ENCODE data around the gene VPS41.
A peak's percentile ranks its signal among the peaks of the same experiment; 100 is the strongest.
"Not testable (repeated sequence)": the region's sequence is repeated elsewhere in the genome, so short reads cannot be mapped to it uniquely, and the experiment has no call there.

VPS41 gene

GRCh38 chr7:38908759-38909335, at the start of gene VPS41:
Gene VPS41, minus strand, starts transcription at chr7:38909191. Its CDS starts 17 bp downstream, at chr7:38909174.
- DNase-seq = peak; percentile 92

GRCh38 chr7:38955892-38956291, 46.9 kb upstream of the VPS41 start:
- no peak for DNase-seq

DNA sequence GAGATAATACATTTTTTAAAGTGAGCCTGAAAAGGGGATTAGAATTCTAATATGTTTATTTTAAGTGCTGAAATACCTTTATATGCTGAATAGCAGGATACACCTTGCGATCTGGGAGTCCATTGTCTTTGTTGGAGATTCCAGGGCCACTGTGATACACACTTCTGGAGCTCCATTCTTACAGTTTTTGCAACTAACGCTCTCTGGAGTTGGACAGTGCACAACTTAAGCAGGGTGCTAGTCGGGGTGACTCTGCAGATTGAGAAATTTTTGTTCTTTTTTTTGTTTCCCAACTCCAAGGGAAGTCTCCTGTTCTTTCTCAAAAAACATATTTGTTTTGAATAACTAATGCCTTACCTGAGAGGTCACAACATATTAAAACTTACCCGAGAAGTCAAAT, 45.0 kb upstream of the VPS41 start:
- DNase-seq = no peak

GRCh38 chr7:38953227-38953626, 44.2 kb upstream of the VPS41 start:
- DNase-seq = no peak

DNA sequence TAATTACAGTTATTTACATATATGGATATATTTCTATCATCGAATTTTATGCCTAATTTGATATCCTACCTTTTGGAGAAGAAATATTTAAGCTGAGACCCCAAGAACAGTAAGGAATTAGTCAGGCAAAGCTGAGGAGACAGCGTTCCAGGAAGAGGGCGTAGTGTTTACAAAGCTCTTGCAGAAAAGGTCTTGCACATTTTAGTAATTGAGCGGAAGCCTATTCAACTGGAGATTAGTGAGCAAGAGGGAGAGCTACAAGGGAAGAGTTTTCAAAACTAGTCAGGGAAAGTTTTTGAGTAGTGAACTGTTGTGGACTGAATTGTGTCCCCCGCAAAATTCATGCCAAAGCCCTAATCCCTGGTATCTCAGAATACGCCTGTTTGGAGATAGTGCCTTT, 42.2 kb upstream of the VPS41 start:
- peak; percentile 55 for DNase-seq

GRCh38 chr7:38950309-38950708, 41.3 kb upstream of the VPS41 start:
- peak; percentile 74 for DNase-seq

DNA sequence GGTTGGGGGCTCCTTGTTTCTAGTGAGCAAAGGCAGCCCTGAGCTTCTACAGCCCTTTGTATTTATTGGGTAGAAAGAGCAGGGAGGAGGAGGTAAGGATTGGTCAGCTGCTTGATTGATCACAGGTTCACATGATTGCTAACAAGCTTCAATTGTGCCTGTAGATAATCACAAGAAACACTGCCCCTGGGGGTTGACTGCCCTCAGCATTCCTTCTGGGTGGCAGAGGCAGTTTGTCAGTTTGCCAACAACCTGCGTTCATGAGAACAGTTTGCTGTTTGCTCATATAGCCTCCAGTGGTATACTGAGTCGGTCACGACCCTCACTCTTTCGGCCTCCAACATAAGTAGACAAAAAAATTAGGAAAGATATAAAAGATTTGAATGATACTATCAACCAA, 38.5 kb upstream of the VPS41 start:
- not testable (repeated sequence) for DNase-seq

DNA sequence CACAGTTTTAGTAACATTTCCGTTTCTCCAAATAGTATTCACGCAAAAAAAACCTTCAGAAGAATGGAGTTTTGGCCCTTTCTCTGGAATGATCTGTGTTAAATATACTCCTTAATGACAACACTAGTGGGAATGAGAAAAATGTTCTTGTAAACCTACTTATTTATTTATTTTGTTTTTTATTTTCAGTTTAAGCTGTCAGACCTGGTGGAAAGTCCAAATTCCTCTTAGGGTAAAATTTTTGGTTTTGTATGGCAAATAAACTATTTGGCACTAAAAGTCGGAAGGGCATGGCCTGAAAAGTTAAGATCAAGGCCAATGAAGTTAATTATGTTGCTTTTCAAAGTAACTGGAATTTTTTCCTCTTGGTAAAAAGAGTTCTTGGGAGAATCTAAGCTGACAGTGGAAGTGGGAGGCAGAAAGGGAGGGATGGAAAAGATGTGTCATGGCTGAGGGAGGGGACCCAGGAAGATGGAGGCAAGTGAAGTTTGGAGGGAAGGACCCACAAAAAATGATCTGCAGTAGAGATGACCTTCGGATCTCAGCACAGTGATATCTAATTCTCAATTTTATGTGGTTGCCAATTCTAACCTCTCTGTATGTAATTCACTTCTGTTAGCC, 33.5 kb upstream of the VPS41 start:
- no peak for DNase-seq

DNA sequence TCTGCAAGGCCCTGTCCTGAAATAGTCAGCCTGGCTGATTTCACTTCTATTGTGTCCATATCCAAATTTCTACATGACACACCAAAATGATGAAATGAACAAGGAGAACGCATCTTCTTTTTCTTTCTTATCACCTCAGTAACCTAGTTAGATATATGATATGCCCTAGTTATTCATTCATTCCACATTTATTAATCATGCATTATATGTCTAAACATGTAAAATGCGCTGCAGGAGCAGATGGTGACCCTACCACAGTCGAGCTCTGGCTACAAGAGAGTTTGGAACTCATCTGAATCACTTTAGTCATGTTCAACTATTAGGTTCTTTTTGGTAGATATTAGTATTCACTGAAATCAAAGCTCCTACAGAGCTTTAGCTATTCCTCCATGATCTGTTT, 31.8 kb upstream of the VPS41 start:
- DNase-seq = no peak

GRCh38 chr7:38938589-38938988, 29.6 kb upstream of the VPS41 start:
- no peak for DNase-seq

DNA sequence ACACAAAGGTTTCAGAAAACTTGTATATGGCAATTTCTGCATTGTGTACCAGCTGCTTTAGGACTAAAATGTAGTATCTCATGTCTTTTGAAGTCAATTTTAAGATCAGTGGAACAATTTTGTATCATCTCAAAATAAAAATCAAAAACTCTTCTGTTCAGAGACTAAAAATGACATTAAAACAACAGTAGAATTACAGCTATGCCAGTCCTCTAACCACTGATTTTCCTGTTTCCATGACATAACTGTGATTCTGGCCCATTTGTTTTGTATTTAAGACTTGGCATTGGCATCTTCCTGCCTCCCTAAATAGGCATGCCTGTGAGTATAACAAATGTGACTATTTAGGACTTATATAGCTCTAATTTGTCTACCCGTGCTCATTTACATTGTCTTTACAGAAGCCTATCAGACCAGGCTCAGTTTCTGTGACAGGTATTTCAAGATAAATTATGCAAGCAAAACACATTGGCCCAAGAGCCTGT, 29.1 kb upstream of the VPS41 start:
- peak; percentile 14 for DNase-seq

GRCh38 chr7:38936641-38937040, 27.6 kb upstream of the VPS41 start:
- no peak for DNase-seq

DNA sequence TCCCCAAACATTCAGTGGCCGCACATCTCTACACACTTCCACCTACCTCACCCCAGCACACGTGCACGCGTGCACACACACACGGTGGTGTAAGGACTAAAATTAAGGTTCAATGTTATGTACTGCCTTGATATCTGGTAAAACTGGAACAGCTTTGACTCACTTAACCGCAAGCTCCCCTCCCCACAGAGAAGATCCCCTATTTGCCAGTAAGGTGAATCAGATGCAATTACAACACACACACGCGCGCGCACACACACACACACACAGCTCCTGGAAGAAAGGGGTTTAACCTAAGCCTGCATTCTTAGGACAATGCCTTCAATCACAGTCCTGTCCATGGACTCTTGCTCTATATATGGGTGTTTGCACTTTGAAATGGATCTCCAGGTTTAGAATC, 25.5 kb upstream of the VPS41 start:
- DNase-seq = no peak

GRCh38 chr7:38934051-38934450, 25.1 kb upstream of the VPS41 start:
- DNase-seq = peak; percentile 36

DNA sequence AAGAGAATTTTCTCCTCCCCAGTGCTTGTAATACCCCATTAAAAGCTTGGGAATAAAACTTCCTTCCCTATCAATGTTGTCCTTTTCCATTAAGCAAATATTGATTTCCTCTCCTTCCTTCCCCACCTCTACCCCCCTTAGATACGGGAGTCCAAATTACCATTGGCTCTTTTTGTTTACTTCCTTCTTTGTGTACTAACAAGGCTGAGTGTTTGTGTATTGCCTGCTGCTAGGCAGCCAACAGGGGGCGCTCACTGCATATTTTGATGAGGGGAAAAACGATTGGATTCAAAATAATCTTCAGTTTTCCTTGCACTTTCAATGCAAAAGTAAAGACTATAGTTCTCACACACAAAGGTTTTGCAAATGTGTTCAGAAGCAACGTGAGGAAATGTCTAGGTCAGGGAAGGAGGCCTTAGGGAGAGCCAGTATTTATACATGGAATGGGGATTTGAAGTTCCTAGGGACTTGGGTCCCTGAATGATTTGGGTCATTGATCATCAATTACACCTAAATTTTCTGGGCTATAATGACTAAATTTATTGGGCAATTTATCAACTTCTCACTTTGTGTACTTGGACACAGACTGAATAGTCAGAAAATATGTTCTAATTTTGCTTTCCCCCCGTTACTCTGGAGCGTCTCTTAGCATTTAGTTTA, 23.6 kb upstream of the VPS41 start:
- peak; percentile 81 for DNase-seq

DNA sequence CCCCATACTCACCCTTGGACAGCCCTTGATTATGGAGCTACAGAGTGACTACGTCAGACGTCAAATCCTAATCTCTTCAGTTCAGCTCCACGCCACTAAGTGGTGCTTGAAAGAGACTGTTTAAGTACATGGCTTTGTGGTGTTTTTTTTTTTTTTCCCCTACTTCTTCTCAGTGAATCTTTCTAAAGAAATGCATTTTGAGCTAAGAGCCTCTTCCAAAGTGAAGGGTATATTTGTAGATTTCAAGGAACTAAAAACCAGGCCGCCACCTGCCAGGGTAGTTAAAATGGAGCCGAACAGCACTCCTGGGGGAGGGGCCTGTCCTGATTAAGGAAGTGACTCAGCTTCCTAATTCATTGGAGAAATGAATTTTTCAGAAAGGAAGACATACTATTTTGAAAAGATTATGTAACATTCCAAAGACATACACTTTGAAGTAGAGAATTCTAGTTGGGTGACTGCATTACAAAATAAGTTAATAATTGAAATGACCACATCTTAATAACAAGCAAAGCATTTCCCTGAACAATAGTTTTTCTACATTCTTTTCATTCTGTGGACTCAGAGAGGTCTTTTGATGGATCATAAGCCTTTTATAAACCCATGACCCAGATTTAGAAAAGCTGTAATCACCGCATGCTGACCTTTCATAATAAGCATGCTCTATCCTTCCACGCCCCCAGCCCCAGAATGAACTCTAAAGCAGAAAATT, 20.6 kb upstream of the VPS41 start:
- peak; percentile 27 for DNase-seq

- no peak for DNase-seq
Observed at GRCh38 chr7:38928506-38928905, 19.5 kb upstream of the VPS41 start.

- DNase-seq = no peak
Observed at GRCh38 chr7:38927751-38928150, 18.8 kb upstream of the VPS41 start.

GRCh38 chr7:38920731-38921130, 11.7 kb upstream of the VPS41 start:
- no peak for DNase-seq

- no peak for DNase-seq
Observed at GRCh38 chr7:38916396-38916795, 7.4 kb upstream of the VPS41 start.

- no peak for DNase-seq
Observed at GRCh38 chr7:38909870-38910269, 879 bp upstream of the VPS41 start.

DNA sequence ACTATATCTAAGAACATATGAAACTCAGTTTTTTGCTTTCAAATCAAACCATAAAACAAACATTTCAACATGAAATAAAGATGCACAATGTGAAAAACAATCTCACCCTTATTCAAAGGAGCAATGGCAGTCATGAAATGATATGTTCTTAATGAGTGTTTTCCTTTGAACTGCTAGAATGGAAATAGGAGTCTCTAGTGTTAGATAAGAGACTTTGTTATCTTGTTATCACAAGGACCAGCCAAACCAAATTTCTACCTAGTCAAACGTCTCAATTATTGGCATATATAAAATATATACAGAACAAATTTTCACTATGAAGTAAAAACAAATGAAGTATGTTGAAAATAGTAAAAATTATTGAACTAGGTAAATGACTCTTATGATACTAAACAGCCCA, 1.2 kb downstream of the VPS41 start:
- no peak for DNase-seq

DNA sequence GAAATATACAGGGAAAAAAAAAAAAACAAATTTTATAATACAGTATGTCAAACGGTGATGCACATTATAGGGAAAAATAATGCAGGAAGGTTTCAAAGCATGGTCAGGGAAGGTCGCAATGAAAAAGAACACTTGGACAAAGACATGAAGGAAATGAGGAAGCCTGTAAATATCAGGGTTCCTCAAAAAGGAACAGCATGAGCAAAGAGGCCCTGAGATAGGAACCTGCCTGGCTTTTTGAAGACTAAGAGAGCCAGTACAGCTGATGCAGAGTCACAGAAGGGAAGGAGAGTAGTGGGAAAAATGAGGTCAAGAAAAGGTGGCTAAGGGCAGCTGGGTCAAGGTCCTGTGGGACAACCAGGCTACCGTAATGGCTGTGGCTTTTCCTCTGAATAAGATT, 1.9 kb downstream of the VPS41 start:
- no peak for DNase-seq
